Measurements from ENCODE around the gene MSRB3. TPM values are rescaled to one million over a fixed set of nuclear protein-coding genes. Genes with fewer than 3 reads are reported as not detected.

MSRB3 gene
- total RNA-seq, 4 donors from 2014 or later = 2.8 to 14.9 (median 9.3) TPM

GRCh38 chr12:65292241-65292640 is 13.8 kb downstream of the MSRB3 start:
- Histone ChIP-seq H3K36me3 (no peaks in the 10 kb centered on the region), H3K9me3 (no peaks in the 10 kb centered on the region), H3K27me3 (no peaks in the 10 kb centered on the region), H3K4me1 (no peaks in the 10 kb centered on the region), H3K4me3 (no peak overlapping the region), H3K27ac (no peak overlapping the region)
- DNase-seq = no peak
- TF ChIP-seq CTCF (IDR thresholded peaks at IDR 0.05) = no peak

- TF ChIP-seq POLR2A (IDR thresholded peaks at IDR 0.05) (no peak), CTCF (IDR thresholded peaks at IDR 0.05) (no peak)
These were observed 15.3 kb downstream of the MSRB3 start for GRCh38 chr12:65293735-65294134.

GRCh38 chr12:65294641-65295262 is 16.3 kb downstream of the MSRB3 start:
- Histone ChIP-seq H3K4me3 (no peak overlapping the region), H3K4me1 (no peaks in the 10 kb centered on the region), H3K36me3 (no peaks in the 10 kb centered on the region), H3K27ac (no peak overlapping the region), H3K9me3 (no peaks in the 10 kb centered on the region), H3K27me3 (no peaks in the 10 kb centered on the region)
- no peak for DNase-seq
- TF ChIP-seq POLR2A (IDR thresholded peaks at IDR 0.05) = no peak

More at GRCh38 chr12:65293735-65294134, 15.3 kb downstream of the MSRB3 start:
- Histone ChIP-seq H3K27me3 (no peaks in the 10 kb centered on the region), H3K4me3 (no peak overlapping the region), H3K27ac (no peak overlapping the region), H3K9me3 (no peaks in the 10 kb centered on the region), H3K36me3 (no peaks in the 10 kb centered on the region), H3K4me1 (no peaks in the 10 kb centered on the region)
- no peak for DNase-seq

GRCh38 chr12:65296508-65297265 is 18.2 kb downstream of the MSRB3 start:
- no peaks in the 10 kb centered on the region for H3K27me3 ChIP-seq
- no peaks in the 10 kb centered on the region for H3K36me3 ChIP-seq
- no peak overlapping the region for H3K27ac ChIP-seq
- DNase-seq = no peak
- H3K4me3 ChIP-seq = no peak overlapping the region
- no peaks in the 10 kb centered on the region for H3K4me1 ChIP-seq
- no peaks in the 10 kb centered on the region for H3K9me3 ChIP-seq
- no peak for TF ChIP-seq POLR2A (IDR thresholded peaks at IDR 0.05)
- no peak for TF ChIP-seq CTCF (IDR thresholded peaks at IDR 0.05)

GRCh38 chr12:65300097-65300496 is 21.6 kb downstream of the MSRB3 start:
- TF ChIP-seq CTCF (IDR thresholded peaks at IDR 0.05) (no peak), POLR2A (IDR thresholded peaks at IDR 0.05) (no peak)
- Histone ChIP-seq H3K27ac (no peak overlapping the region), H3K36me3 (no peaks in the 10 kb centered on the region), H3K9me3 (no peaks in the 10 kb centered on the region), H3K4me3 (no peak overlapping the region), H3K4me1 (no peaks in the 10 kb centered on the region), H3K27me3 (no peaks in the 10 kb centered on the region)
- no peak for DNase-seq

- TF ChIP-seq POLR2A (IDR thresholded peaks at IDR 0.05) = no peak
- peak in 4 of 6 experiments; percentile 6 to 31 (median 22) for TF ChIP-seq CTCF (IDR thresholded peaks at IDR 0.05)
- DNase-seq = no peak
- H3K4me1 ChIP-seq = no peaks in the 10 kb centered on the region
- H3K27me3 ChIP-seq = no peaks in the 10 kb centered on the region
- no peaks in the 10 kb centered on the region for H3K36me3 ChIP-seq
- H3K27ac ChIP-seq = no peak overlapping the region
- no peak overlapping the region for H3K4me3 ChIP-seq
- H3K9me3 ChIP-seq = no peaks in the 10 kb centered on the region
These were observed 22.3 kb downstream of the MSRB3 start for GRCh38 chr12:65300679-65301349.

All from Peyer's patch (tissue), 4 donors.